HG02885 (cell line): ENCODE measurements around the gene GPLD1.

Source experiments
- ATAC-seq: cut with Tn5 transposase; IDR thresholded peaks from one replicate; pipeline ENCODE4 v1.9.1; 2021; ENCODE audit warnings: mild to moderate bottlenecking; ENCODE audit not compliant: unreplicated experiment, poor library complexity

GPLD1 gene

GRCh38 chr6:24458941-24459340 lies 30.4 kb downstream of the GPLD1 start:
- ATAC-seq = no peak

- no peak for ATAC-seq
These were observed 31.2 kb downstream of the GPLD1 start for GRCh38 chr6:24458134-24458533.

DNA sequence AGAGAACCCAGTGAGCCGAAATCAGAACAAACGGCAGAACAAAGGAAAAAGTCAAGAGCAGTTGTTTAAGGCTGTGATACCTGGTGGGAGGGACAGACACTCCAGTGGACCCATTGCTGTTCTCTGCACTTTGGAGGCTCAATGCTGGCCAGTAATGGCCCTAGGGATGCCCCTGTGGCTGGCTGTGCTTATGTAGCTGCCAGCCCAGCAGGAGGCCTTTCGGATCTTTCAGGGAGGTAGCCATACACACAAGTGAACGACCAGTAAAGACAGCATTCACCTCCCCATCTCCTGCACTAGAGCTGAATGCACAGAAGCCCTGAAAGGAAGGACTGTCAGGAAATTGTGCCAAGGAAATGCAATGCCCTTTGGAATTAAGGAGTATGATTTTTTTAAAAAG lies 34.3 kb downstream of the GPLD1 start:
- ATAC-seq = no peak

GRCh38 chr6:24454452-24454851 lies 34.9 kb downstream of the GPLD1 start:
- no peak for ATAC-seq

GRCh38 chr6:24453921-24454320 lies 35.5 kb downstream of the GPLD1 start:
- no peak for ATAC-seq

- ATAC-seq = no peak
These were observed 37.6 kb downstream of the GPLD1 start for GRCh38 chr6:24451581-24452388.

- ATAC-seq = no peak
These were observed 40.4 kb downstream of the GPLD1 start for GRCh38 chr6:24448828-24449525.

- no peak for ATAC-seq
These were observed 41.0 kb downstream of the GPLD1 start for GRCh38 chr6:24448396-24448795.

GRCh38 chr6:24446670-24447069 lies 42.7 kb downstream of the GPLD1 start:
- ATAC-seq = no peak

GRCh38 chr6:24445704-24446103 lies 43.7 kb downstream of the GPLD1 start:
- no peak for ATAC-seq

DNA sequence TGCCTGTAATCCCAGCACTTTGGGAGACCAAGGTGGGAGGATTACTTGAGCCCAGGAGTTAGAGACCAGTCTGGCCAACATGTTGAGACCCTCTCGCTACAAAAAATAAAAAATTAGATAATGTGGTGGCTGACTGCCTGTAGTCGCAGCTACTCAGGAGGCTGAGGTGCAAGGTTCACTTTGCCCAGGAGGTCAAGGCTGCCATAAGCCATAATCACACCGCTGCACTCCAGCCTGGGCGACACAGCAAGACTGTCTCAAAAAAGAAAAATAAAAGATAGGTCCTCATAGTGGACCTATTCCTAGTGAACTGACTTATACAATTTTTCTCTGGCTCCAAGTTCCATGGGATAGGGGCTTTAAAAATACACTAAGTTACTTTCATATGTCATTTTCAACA lies 44.8 kb downstream of the GPLD1 start:
- no peak for ATAC-seq

DNA sequence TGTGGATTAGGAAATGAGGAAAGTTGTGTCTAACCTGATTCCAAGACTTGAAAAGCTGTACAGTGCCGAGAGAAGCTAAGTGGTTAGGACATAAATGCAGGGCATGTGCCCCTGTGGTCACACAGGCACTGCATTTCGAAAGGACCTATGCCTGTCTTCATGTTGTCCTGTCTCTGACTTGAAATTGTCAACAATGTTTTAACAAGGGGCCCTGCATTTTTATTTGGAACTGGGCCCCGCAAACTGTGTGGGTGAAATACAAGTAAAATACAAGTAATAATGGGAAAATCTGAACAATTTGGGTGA lies 47.8 kb downstream of the GPLD1 start:
- no peak for ATAC-seq

DNA sequence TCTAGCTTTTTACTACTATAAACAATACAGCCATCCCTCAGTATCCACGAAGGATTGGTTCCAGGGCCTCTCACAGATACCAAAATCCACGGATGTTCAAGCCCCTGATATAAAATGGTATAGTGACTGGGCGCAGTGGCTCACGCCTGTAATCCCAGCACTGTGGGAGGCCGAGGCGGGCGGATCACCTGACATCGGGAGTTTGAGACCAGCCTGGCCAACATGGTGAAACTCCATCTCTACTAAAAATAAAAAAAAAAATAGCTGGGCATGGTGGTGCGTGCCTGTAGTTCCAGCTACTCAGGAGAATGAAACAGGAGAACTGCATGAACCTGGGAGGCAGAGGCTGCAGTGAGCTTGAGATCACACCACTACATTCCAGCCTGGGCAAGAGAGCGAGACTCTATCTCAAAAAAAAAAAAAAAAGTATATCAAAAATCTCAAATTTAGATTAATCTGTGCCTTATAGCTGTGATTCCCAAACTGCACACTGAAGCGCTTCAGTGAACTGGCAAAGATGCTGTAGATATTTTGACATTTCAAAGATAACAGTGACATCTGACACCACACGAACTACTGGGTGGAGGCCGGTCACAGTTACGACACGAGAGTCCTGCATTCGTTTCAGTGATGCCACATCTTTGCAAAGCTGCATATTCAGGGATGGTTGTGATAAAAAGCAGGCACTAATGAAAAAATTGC lies 48.3 kb downstream of the GPLD1 start:
- ATAC-seq = no peak

DNA sequence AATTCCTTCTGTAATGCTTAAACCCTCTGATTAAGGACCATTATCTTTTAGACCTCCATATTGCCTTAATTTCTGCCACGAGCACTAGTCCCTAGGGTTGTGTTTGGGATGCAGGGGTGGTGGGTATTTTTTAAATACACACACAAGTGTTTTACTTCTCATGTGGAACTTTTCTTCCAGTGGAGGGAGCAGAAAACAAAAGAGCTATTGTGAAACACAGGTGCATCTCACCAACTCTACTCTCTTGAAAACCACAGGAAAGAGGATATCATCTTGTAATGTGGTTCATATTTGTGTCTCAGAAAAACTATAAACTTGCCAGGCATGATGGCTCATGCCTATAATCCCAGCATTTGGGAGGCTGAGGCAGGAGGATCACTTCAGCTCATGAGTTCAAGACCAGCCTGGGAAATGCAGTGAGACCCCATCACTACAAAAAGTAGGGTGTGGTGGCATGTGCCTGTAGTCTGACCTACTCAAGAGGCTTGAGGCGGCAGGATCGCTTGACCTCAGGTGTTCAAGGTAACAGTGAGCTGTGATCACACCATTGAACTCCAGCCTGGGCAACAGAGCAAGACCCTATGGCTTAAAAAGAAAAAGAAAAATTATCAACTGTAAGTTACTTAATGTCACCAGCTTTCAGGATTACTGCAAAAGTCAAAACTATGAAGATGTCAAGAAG lies 49.4 kb downstream of the GPLD1 start:
- ATAC-seq = no peak

GRCh38 chr6:24436979-24437378 lies 52.4 kb downstream of the GPLD1 start:
- ATAC-seq = no peak

- ATAC-seq = no peak
These were observed 56.8 kb downstream of the GPLD1 start for GRCh38 chr6:24432611-24433010.

GRCh38 chr6:24431045-24431451 lies 58.3 kb downstream of the GPLD1 start:
- ATAC-seq = peak; percentile 74

DNA sequence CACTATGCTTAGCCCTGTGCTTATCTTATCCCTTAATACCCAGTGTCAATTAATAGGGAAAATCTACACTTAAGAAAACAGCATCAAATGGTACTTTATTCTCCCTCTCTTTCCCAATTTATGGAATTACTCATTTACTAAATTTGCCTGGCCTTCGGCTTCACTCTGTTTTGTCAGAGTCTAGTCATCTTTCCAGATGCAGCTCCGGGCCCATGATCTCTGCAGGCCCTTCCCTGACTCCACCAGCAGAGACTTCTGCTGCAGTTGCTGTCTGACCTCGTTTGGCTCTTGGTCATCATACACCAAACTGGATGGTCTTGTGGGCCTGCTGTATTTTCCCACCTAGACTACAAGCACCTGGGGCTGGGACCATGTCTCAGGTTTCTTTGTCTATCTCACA lies 59.3 kb downstream of the GPLD1 start:
- ATAC-seq = no peak

GRCh38 chr6:24429146-24429545 lies 60.2 kb downstream of the GPLD1 start:
- ATAC-seq = no peak

GRCh38 chr6:24428615-24429014 lies 60.8 kb downstream of the GPLD1 start:
- no peak for ATAC-seq
